Measurements from ENCODE around the gene CFAP299.
"Not testable (repeated sequence)": the region's sequence is repeated elsewhere in the genome, so short reads cannot be mapped to it uniquely, and the experiment has no call there.

CFAP299 gene

GRCh38 chr4:80680934-80681333 is 345.4 kb downstream of the CFAP299 start:
- no peak overlapping the region for H3K4me2 ChIP-seq (ENCODE audit: low read length)
- no peak overlapping the region for H4K91ac ChIP-seq (ENCODE audit: low read depth, low read length)
- no peak overlapping the region for H2BK120ac ChIP-seq (ENCODE audit: insufficient read depth, low read length, poor library complexity)
- H3K4me3 ChIP-seq (ENCODE audit: low read depth, low read length) = no peak overlapping the region
- H3K9me3 ChIP-seq (ENCODE audit: insufficient read depth, low read depth, low read length) = no peaks in the 10 kb centered on the region
- H2AFZ ChIP-seq (ENCODE audit: insufficient read depth, low read length, poor library complexity) = no peak overlapping the region
- H2BK12ac ChIP-seq (ENCODE audit: low read length) = no peak overlapping the region
- H3K23ac ChIP-seq (ENCODE audit: low read length) = no peak overlapping the region
- H3K9ac ChIP-seq (ENCODE audit: low read length) = no peak overlapping the region
- H3K36me3 ChIP-seq (ENCODE audit: control insufficient read depth in 1 of 2, insufficient read depth in 2 of 2, low read length in 2 of 2) = no peaks in the 10 kb centered on the region
- no peak for DNase-seq
- no peaks in the 10 kb centered on the region for H3K27me3 ChIP-seq (ENCODE audit: insufficient read depth, low read length)
- H3K27ac ChIP-seq (ENCODE audit: low read depth, low read length) = no peak overlapping the region
- H3K14ac ChIP-seq (ENCODE audit: low read length) = no peak overlapping the region
- no peak overlapping the region for H4K12ac ChIP-seq (ENCODE audit: low read depth, low read length)
- H3K4me1 ChIP-seq (ENCODE audit: control insufficient read depth in 1 of 2, insufficient read depth in 2 of 2, low read length in 2 of 2) = no peaks in the 10 kb centered on the region
- H4K8ac ChIP-seq (ENCODE audit: low read depth, low read length) = no peak overlapping the region
- H3K79me2 ChIP-seq (ENCODE audit: control insufficient read depth, insufficient read depth, low read length, poor library complexity) = no peaks in the 10 kb centered on the region
- H2BK5ac ChIP-seq (ENCODE audit: low read depth, low read length, poor library complexity) = no peak overlapping the region
- no peaks in the 10 kb centered on the region for H3K79me1 ChIP-seq (ENCODE audit: low read length)
- H2AK5ac ChIP-seq (ENCODE audit: low read length) = no peak overlapping the region
- no peak overlapping the region for H3K4ac ChIP-seq (ENCODE audit: low read depth, low read length)
- H3K18ac ChIP-seq (ENCODE audit: low read length) = no peak overlapping the region

GRCh38 chr4:80685214-80685613 is 349.7 kb downstream of the CFAP299 start:
- H3K79me1 ChIP-seq (ENCODE audit: low read length) = no peaks in the 10 kb centered on the region
- H3K9ac ChIP-seq (ENCODE audit: low read length) = no peak overlapping the region
- peak in 1 of 2 donors; percentile 38 for DNase-seq
- no peak overlapping the region for H3K18ac ChIP-seq (ENCODE audit: low read length)
- no peak overlapping the region for H4K91ac ChIP-seq (ENCODE audit: low read depth, low read length)
- no peak overlapping the region for H2BK12ac ChIP-seq (ENCODE audit: low read length)
- H2AK5ac ChIP-seq (ENCODE audit: low read length) = no peak overlapping the region
- no peak overlapping the region for H2AFZ ChIP-seq (ENCODE audit: insufficient read depth, low read length, poor library complexity)
- H3K79me2 ChIP-seq (ENCODE audit: control insufficient read depth, insufficient read depth, low read length, poor library complexity) = no peaks in the 10 kb centered on the region
- H3K4ac ChIP-seq (ENCODE audit: low read depth, low read length) = no peak overlapping the region
- no peaks in the 10 kb centered on the region for H3K4me1 ChIP-seq (ENCODE audit: control insufficient read depth in 1 of 2, insufficient read depth in 2 of 2, low read length in 2 of 2)
- no peak overlapping the region for H4K8ac ChIP-seq (ENCODE audit: low read depth, low read length)
- H3K27me3 ChIP-seq (ENCODE audit: insufficient read depth, low read length) = no peaks in the 10 kb centered on the region
- H3K14ac ChIP-seq (ENCODE audit: low read length) = no peak overlapping the region
- no peak overlapping the region for H2BK5ac ChIP-seq (ENCODE audit: low read depth, low read length, poor library complexity)
- no peak overlapping the region for H3K27ac ChIP-seq (ENCODE audit: low read depth, low read length)
- H3K9me3 ChIP-seq (ENCODE audit: insufficient read depth, low read depth, low read length) = no peaks in the 10 kb centered on the region
- no peaks in the 10 kb centered on the region for H3K36me3 ChIP-seq (ENCODE audit: control insufficient read depth in 1 of 2, insufficient read depth in 2 of 2, low read length in 2 of 2)
- H4K12ac ChIP-seq (ENCODE audit: low read depth, low read length) = no peak overlapping the region
- H3K4me2 ChIP-seq (ENCODE audit: low read length) = no peak overlapping the region
- no peak overlapping the region for H2BK120ac ChIP-seq (ENCODE audit: insufficient read depth, low read length, poor library complexity)
- no peak overlapping the region for H3K23ac ChIP-seq (ENCODE audit: low read length)
- H3K4me3 ChIP-seq (ENCODE audit: low read depth, low read length) = no peak overlapping the region

- H3K4me1 ChIP-seq (ENCODE audit: control insufficient read depth in 1 of 2, insufficient read depth in 2 of 2, low read length in 2 of 2); H4K8ac ChIP-seq (ENCODE audit: low read depth, low read length); H3K79me1 ChIP-seq (ENCODE audit: low read length); H4K91ac ChIP-seq (ENCODE audit: low read depth, low read length); H3K36me3 ChIP-seq (ENCODE audit: control insufficient read depth in 1 of 2, insufficient read depth in 2 of 2, low read length in 2 of 2); H3K23ac ChIP-seq (ENCODE audit: low read length); H3K9me3 ChIP-seq (ENCODE audit: insufficient read depth, low read depth, low read length); H2BK5ac ChIP-seq (ENCODE audit: low read depth, low read length, poor library complexity); H3K14ac ChIP-seq (ENCODE audit: low read length); H3K9ac ChIP-seq (ENCODE audit: low read length); H3K27ac ChIP-seq (ENCODE audit: low read depth, low read length); H4K12ac ChIP-seq (ENCODE audit: low read depth, low read length); H2BK120ac ChIP-seq (ENCODE audit: insufficient read depth, low read length, poor library complexity); H3K79me2 ChIP-seq (ENCODE audit: control insufficient read depth, insufficient read depth, low read length, poor library complexity); DNase-seq; H3K18ac ChIP-seq (ENCODE audit: low read length); H2AFZ ChIP-seq (ENCODE audit: insufficient read depth, low read length, poor library complexity); H3K4me3 ChIP-seq (ENCODE audit: low read depth, low read length); H2BK12ac ChIP-seq (ENCODE audit: low read length); H3K4ac ChIP-seq (ENCODE audit: low read depth, low read length); H2AK5ac ChIP-seq (ENCODE audit: low read length); H3K4me2 ChIP-seq (ENCODE audit: low read length); H3K27me3 ChIP-seq (ENCODE audit: insufficient read depth, low read length): not testable (repeated sequence)
- WGBS (ENCODE audit: extremely low coverage, insufficient coverage, insufficient read length) = no CpG with 5 or more reads among the region's 23 CpGs
These were observed 352.2 kb downstream of the CFAP299 start for GRCh38 chr4:80687736-80688135.

GRCh38 chr4:80694171-80694570 is 358.6 kb downstream of the CFAP299 start:
- H3K27me3 ChIP-seq (ENCODE audit: insufficient read depth, low read length) = no peaks in the 10 kb centered on the region
- H3K9ac ChIP-seq (ENCODE audit: low read length) = no peak overlapping the region
- H3K27ac ChIP-seq (ENCODE audit: low read depth, low read length) = no peak overlapping the region
- H4K8ac ChIP-seq (ENCODE audit: low read depth, low read length) = no peak overlapping the region
- DNase-seq = peak in 1 of 2 donors; percentile 40
- H3K14ac ChIP-seq (ENCODE audit: low read length) = no peak overlapping the region
- no peak overlapping the region for H3K18ac ChIP-seq (ENCODE audit: low read length)
- no peak overlapping the region for H2AFZ ChIP-seq (ENCODE audit: insufficient read depth, low read length, poor library complexity)
- H3K4ac ChIP-seq (ENCODE audit: low read depth, low read length) = no peak overlapping the region
- H3K4me1 ChIP-seq (ENCODE audit: control insufficient read depth in 1 of 2, insufficient read depth in 2 of 2, low read length in 2 of 2) = no peaks in the 10 kb centered on the region
- H4K91ac ChIP-seq (ENCODE audit: low read depth, low read length) = no peak overlapping the region
- H2AK5ac ChIP-seq (ENCODE audit: low read length) = no peak overlapping the region
- H3K23ac ChIP-seq (ENCODE audit: low read length) = no peak overlapping the region
- no peak overlapping the region for H3K4me2 ChIP-seq (ENCODE audit: low read length)
- no peaks in the 10 kb centered on the region for H3K79me2 ChIP-seq (ENCODE audit: control insufficient read depth, insufficient read depth, low read length, poor library complexity)
- H2BK120ac ChIP-seq (ENCODE audit: insufficient read depth, low read length, poor library complexity) = no peak overlapping the region
- H3K36me3 ChIP-seq (ENCODE audit: control insufficient read depth in 1 of 2, insufficient read depth in 2 of 2, low read length in 2 of 2) = no peaks in the 10 kb centered on the region
- no peak overlapping the region for H2BK5ac ChIP-seq (ENCODE audit: low read depth, low read length, poor library complexity)
- no peaks in the 10 kb centered on the region for H3K9me3 ChIP-seq (ENCODE audit: insufficient read depth, low read depth, low read length)
- H4K12ac ChIP-seq (ENCODE audit: low read depth, low read length) = no peak overlapping the region
- no peak overlapping the region for H3K4me3 ChIP-seq (ENCODE audit: low read depth, low read length)
- no CpG with 5 or more reads among the region's 3 CpGs for WGBS (ENCODE audit: extremely low coverage, insufficient coverage, insufficient read length)
- no peak overlapping the region for H2BK12ac ChIP-seq (ENCODE audit: low read length)
- H3K79me1 ChIP-seq (ENCODE audit: low read length) = no peaks in the 10 kb centered on the region

GRCh38 chr4:80705311-80705710 is 369.8 kb downstream of the CFAP299 start:
- Histone ChIP-seq H2BK5ac (ENCODE audit: low read depth, low read length, poor library complexity) (no peak overlapping the region), H3K27ac (ENCODE audit: low read depth, low read length) (no peak overlapping the region)
- no CpG with 5 or more reads among the region's 3 CpGs for WGBS (ENCODE audit: extremely low coverage, insufficient coverage, insufficient read length)

More at GRCh38 chr4:80705311-80705710, 369.8 kb downstream of the CFAP299 start:
- H4K8ac ChIP-seq (ENCODE audit: low read depth, low read length) = no peak overlapping the region
- no peak overlapping the region for H3K23ac ChIP-seq (ENCODE audit: low read length)
- H3K4me2 ChIP-seq (ENCODE audit: low read length) = no peak overlapping the region
- no peak overlapping the region for H3K9ac ChIP-seq (ENCODE audit: low read length)
- H2AK5ac ChIP-seq (ENCODE audit: low read length) = no peak overlapping the region
- no peaks in the 10 kb centered on the region for H3K79me1 ChIP-seq (ENCODE audit: low read length)
- no peak overlapping the region for H3K14ac ChIP-seq (ENCODE audit: low read length)
- no peak overlapping the region for H3K4me3 ChIP-seq (ENCODE audit: low read depth, low read length)
- no peak overlapping the region for H2BK120ac ChIP-seq (ENCODE audit: insufficient read depth, low read length, poor library complexity)
- no peak overlapping the region for H3K4ac ChIP-seq (ENCODE audit: low read depth, low read length)
- H2BK12ac ChIP-seq (ENCODE audit: low read length) = no peak overlapping the region
- H2AFZ ChIP-seq (ENCODE audit: insufficient read depth, low read length, poor library complexity) = no peak overlapping the region
- no peak for DNase-seq
- H3K36me3 ChIP-seq (ENCODE audit: control insufficient read depth in 1 of 2, insufficient read depth in 2 of 2, low read length in 2 of 2) = no peaks in the 10 kb centered on the region
- no peak overlapping the region for H4K12ac ChIP-seq (ENCODE audit: low read depth, low read length)
- H3K79me2 ChIP-seq (ENCODE audit: control insufficient read depth, insufficient read depth, low read length, poor library complexity) = no peaks in the 10 kb centered on the region
- H3K4me1 ChIP-seq (ENCODE audit: control insufficient read depth in 1 of 2, insufficient read depth in 2 of 2, low read length in 2 of 2) = no peaks in the 10 kb centered on the region
- no peak overlapping the region for H3K18ac ChIP-seq (ENCODE audit: low read length)
- H3K27me3 ChIP-seq (ENCODE audit: insufficient read depth, low read length) = no peaks in the 10 kb centered on the region
- no peaks in the 10 kb centered on the region for H3K9me3 ChIP-seq (ENCODE audit: insufficient read depth, low read depth, low read length)
- no peak overlapping the region for H4K91ac ChIP-seq (ENCODE audit: low read depth, low read length)
